DOHH2 (cell line): ENCODE data around the gene AGXT.

Experiments used
- CTCF ChIP-seq: fragments of 200-600 bp; sonication (generic); IDR thresholded peaks from one replicate; pipeline ENCODE4 v1.5.1; 2014; ENCODE audit warnings: antibody characterized with exemption, mild to moderate bottlenecking, low read depth, low read length; ENCODE audit not compliant: poor library complexity, severe bottlenecking
- EZH2phosphoT487 ChIP-seq: fragments of 200-600 bp; sonication (generic); IDR thresholded peaks from 2 replicates; pipeline ENCODE4 v1.6.1; 2017; ENCODE audit warnings: borderline replicate concordance, mild to moderate bottlenecking, antibody characterized with exemption, low read length, moderate library complexity, mixed read lengths

GRCh38 chr2:240917684-240918257 lies 49.1 kb downstream of the AGXT start:
- TF ChIP-seq CTCF (no peak), EZH2phosphoT487 (no peak)
